PC-9 (cell line): ENCODE measurements around the gene MSI2. TPM values are rescaled to one million over a fixed set of nuclear protein-coding genes. Genes with fewer than 3 reads are reported as not detected.
"Not testable (repeated sequence)": the region's sequence is repeated elsewhere in the genome, so short reads cannot be mapped to it uniquely, and the experiment has no call there.

ENCODE experiments used
- BruUV-seq: library from RNA; stranded (reverse); fragments of 400-500 nt; replicated peaks from 2 replicates; lab custom pipeline; 2021; lab: Mats Ljungman, UMichigan
- CTCF ChIA-PET: fragments of 300-600 bp; sonication (Branson Sonifier 250); formaldehyde crosslinking; loops from one replicate; lab custom pipeline; 2022; ENCODE audit warnings: antibody characterized with exemption; lab: Charles Lee
- POLR2A ChIA-PET: fragments of 300-600 bp; sonication (Branson Sonifier 250); formaldehyde crosslinking; loops from one replicate; lab custom pipeline; 2022; ENCODE audit warnings: antibody characterized with exemption; ENCODE audit not compliant: unreplicated experiment; lab: Charles Lee
- DNase-seq, 2 experiments: peaks; one replicate each; pipeline versions ENCODE4 v3.0.0 to v3.0.0-alpha.2; 2015 to 2022; ENCODE audit warnings: mixed read lengths in 1 of 2
- H2AFZ ChIP-seq: fragments of 200-600 bp; sonication (generic); 2 replicates; pipeline ENCODE4 v1.8.1; 2017; ENCODE audit warnings: antibody characterized with exemption
- H3F3A ChIP-seq: fragments of 200-600 bp; sonication (generic); 2 replicates; pipeline ENCODE4 v1.8.1; 2017; ENCODE audit warnings: antibody characterized with exemption, mild to moderate bottlenecking, low read depth; ENCODE audit not compliant: insufficient read depth
- H3K27ac ChIP-seq: fragments of 200-600 bp; sonication (generic); 2 replicates; pipeline ENCODE4 v1.6.1; 2016; ENCODE audit warnings: mixed run types
- H3K27me3 ChIP-seq: fragments of 200-600 bp; sonication (generic); 2 replicates; pipeline ENCODE4 v1.6.1; 2016; ENCODE audit warnings: low read depth, mixed run types; ENCODE audit not compliant: insufficient read depth
- H3K36me3 ChIP-seq: fragments of 200-600 bp; sonication (generic); 2 replicates; pipeline ENCODE4 v1.6.1; 2016; ENCODE audit warnings: low read depth, mixed run types
- H3K4me1 ChIP-seq: fragments of 200-600 bp; sonication (generic); replicated peaks from 2 replicates; pipeline ENCODE4 v1.6.1; 2016; ENCODE audit warnings: mixed run types; ENCODE audit not compliant: insufficient read depth
- H3K4me2 ChIP-seq: fragments of 200-600 bp; sonication (generic); 2 replicates; pipeline ENCODE4 v1.6.1; 2017; ENCODE audit warnings: mixed run types
- H3K4me3 ChIP-seq: fragments of 200-600 bp; sonication (generic); 2 replicates; pipeline ENCODE4 v1.6.1; 2016; ENCODE audit warnings: mixed run types
- H3K79me2 ChIP-seq: fragments of 200-600 bp; sonication (generic); 2 replicates; pipeline ENCODE4 v1.6.1; 2017; ENCODE audit warnings: low read depth, mixed run types
- H3K9me2 ChIP-seq: fragments of 200-600 bp; sonication (generic); 2 replicates; pipeline ENCODE4 v1.8.1; 2017; ENCODE audit warnings: mild to moderate bottlenecking; ENCODE audit not compliant: insufficient read depth
- H3K9me3 ChIP-seq: fragments of 200-600 bp; sonication (generic); 2 replicates; pipeline ENCODE4 v1.8.1; 2016; ENCODE audit warnings: low read depth; ENCODE audit not compliant: insufficient read depth
- H4K20me1 ChIP-seq: fragments of 200-600 bp; sonication (generic); 2 replicates; pipeline ENCODE4 v1.8.1; 2017; ENCODE audit not compliant: insufficient read depth
- EZH2 ChIP-seq: fragments of 200-600 bp; sonication (generic); IDR thresholded peaks from 2 replicates; pipeline ENCODE4 v1.8.0; 2017; ENCODE audit warnings: antibody characterized with exemption, low read depth
- intact Hi-C: fragments of 100-400 bp; cut with micrococcal nuclease; formaldehyde crosslinking; loops from one replicate; pipeline ENCODE4 v1.10.0; 2022; ENCODE audit not compliant: unreplicated experiment
- total RNA-seq: library from RNA; stranded (reverse); gene quantifications from 2 replicates; pipeline ENCODE4 v1.2.3, GENCODE V29; 2021
- TF ChIP-seq, protein P1 (sequence below): fragments of 200-600 bp; sonication (generic); conservative IDR thresholded peaks from 2 replicates; pipeline ENCODE4 v1.6.1; 2017; ENCODE audit warnings: mixed run types, antibody characterized with exemption, mild to moderate bottlenecking, moderate library complexity

Gene MSI2
- total RNA-seq, 1 experiment from 2014 or later = 15.7 TPM

- Histone ChIP-seq H3K9me3 (no peaks in the 10 kb centered on the region), H4K20me1 (no peaks in the 10 kb centered on the region), H3K79me2 (no peaks in the 10 kb centered on the region), H3K4me1 (no peaks in the 10 kb centered on the region), H2AFZ (no peak overlapping the region), H3F3A (no peaks in the 10 kb centered on the region), H3K27me3 (peaks cover 33% of the 10 kb centered on the region; the same call in 1 of the 2 replicates), H3K4me2 (no peak overlapping the region), H3K9me2 (no peaks in the 10 kb centered on the region), H3K27ac (no peak overlapping the region), H3K4me3 (no peak overlapping the region), H3K36me3 (no peaks in the 10 kb centered on the region)
- ChIA-PET CTCF (no interaction called here), POLR2A (no interaction called here)
- TF ChIP-seq, protein P1, sequence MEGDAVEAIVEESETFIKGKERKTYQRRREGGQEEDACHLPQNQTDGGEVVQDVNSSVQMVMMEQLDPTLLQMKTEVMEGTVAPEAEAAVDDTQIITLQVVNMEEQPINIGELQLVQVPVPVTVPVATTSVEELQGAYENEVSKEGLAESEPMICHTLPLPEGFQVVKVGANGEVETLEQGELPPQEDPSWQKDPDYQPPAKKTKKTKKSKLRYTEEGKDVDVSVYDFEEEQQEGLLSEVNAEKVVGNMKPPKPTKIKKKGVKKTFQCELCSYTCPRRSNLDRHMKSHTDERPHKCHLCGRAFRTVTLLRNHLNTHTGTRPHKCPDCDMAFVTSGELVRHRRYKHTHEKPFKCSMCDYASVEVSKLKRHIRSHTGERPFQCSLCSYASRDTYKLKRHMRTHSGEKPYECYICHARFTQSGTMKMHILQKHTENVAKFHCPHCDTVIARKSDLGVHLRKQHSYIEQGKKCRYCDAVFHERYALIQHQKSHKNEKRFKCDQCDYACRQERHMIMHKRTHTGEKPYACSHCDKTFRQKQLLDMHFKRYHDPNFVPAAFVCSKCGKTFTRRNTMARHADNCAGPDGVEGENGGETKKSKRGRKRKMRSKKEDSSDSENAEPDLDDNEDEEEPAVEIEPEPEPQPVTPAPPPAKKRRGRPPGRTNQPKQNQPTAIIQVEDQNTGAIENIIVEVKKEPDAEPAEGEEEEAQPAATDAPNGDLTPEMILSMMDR = no peak
- no peak for TF ChIP-seq EZH2
- intact Hi-C loops = no loop called here
- no peak for DNase-seq
- BruUV-seq = no TSS peak
These were observed 240.1 kb downstream of the MSI2 start for GRCh38 chr17:57496382-57496781.

DNA sequence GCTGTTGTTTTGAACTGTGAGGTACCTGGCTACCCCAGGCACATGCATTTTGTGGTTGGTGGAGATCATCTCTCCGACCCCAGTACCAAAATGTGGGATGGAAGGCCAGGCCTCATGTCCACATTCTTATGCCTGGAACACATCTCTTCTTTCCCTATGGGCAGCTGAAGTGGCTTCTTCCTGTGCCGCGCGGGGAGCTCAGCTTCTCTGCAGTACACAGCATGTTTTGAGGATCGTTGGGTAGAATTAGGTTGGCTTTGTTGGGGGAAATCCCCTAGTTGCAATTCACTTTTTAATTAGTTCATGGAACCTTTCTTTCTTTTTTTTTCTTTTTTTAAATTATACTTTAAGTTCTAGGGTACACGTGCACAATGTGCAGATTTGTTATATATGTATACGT is 242.1 kb downstream of the MSI2 start:
- H3K79me2 ChIP-seq = no peaks in the 10 kb centered on the region
- H3K27ac ChIP-seq = no peak overlapping the region
- H3F3A ChIP-seq = no peaks in the 10 kb centered on the region
- TF ChIP-seq, protein P1 = no peak
- no peak for TF ChIP-seq EZH2
- H3K9me3 ChIP-seq = no peaks in the 10 kb centered on the region
- H3K27me3 ChIP-seq = peaks cover 18% of the 10 kb centered on the region; the same call in 1 of the 2 replicates
- no peak for DNase-seq
- no peak overlapping the region for H3K4me2 ChIP-seq
- CTCF ChIA-PET = no interaction called here
- no peaks in the 10 kb centered on the region for H3K36me3 ChIP-seq
- H3K4me1 ChIP-seq = no peaks in the 10 kb centered on the region
- H3K9me2 ChIP-seq = no peaks in the 10 kb centered on the region
- intact Hi-C loops = no loop called here
- no peaks in the 10 kb centered on the region for H4K20me1 ChIP-seq
- no peak overlapping the region for H2AFZ ChIP-seq
- BruUV-seq = no TSS peak
- POLR2A ChIA-PET = no interaction called here
- H3K4me3 ChIP-seq = no peak overlapping the region

- intact Hi-C loops, H3K4me3 ChIP-seq, H3K36me3 ChIP-seq, H4K20me1 ChIP-seq, H3K9me2 ChIP-seq, H3K4me1 ChIP-seq, H2AFZ ChIP-seq, H3K27ac ChIP-seq, DNase-seq, H3K9me3 ChIP-seq, BruUV-seq, H3K4me2 ChIP-seq, H3K79me2 ChIP-seq, POLR2A ChIA-PET, H3F3A ChIP-seq, CTCF ChIA-PET: not testable (repeated sequence)
- peaks cover 18% of the 10 kb centered on the region; the same call in 1 of the 2 replicates for H3K27me3 ChIP-seq
These were observed 242.9 kb downstream of the MSI2 start for GRCh38 chr17:57499221-57499620.

DNA sequence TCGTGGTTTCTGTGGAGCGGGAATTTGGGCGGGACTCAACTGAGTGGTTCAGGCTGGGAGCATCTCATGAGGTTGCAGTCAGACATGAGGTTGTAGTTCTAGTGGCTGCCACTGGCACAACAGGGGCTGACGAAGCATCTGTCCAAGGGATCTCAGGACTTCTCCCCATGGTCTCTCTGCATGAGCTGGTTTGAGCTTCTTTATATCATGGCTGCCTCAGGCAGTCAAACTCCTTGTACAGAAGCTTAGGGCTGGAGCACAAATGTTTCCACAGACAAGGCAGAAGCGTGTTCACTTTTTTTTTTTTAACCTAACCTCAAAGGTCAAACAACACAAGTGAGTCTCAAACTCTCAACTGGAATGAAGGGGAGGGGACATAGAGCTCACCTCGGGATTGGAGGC is 243.3 kb downstream of the MSI2 start:
- no peaks in the 10 kb centered on the region for H4K20me1 ChIP-seq
- H3K9me3 ChIP-seq = no peaks in the 10 kb centered on the region
- H2AFZ ChIP-seq = no peak overlapping the region
- H3F3A ChIP-seq = no peaks in the 10 kb centered on the region
- H3K4me2 ChIP-seq = no peak overlapping the region
- no peaks in the 10 kb centered on the region for H3K36me3 ChIP-seq
- no peaks in the 10 kb centered on the region for H3K9me2 ChIP-seq
- ChIA-PET CTCF (no interaction called here), POLR2A (no interaction called here)
- intact Hi-C loops = no loop called here
- H3K27me3 ChIP-seq = peaks cover 15% of the 10 kb centered on the region; the same call in 1 of the 2 replicates
- no peaks in the 10 kb centered on the region for H3K79me2 ChIP-seq
- no peak overlapping the region for H3K27ac ChIP-seq
- DNase-seq = no peak
- TF ChIP-seq, protein P1 = no peak
- no peak for TF ChIP-seq EZH2
- no peaks in the 10 kb centered on the region for H3K4me1 ChIP-seq
- no TSS peak for BruUV-seq
- H3K4me3 ChIP-seq = no peak overlapping the region
